ENCODE data around the gene CDH4.

Gene CDH4

GRCh38 chr20:61328911-61329558 lies 77.0 kb downstream of the CDH4 start:
- DNase-seq (ENCODE audit: low read depth in 2 of 2), result no peak

GRCh38 chr20:61330441-61330840 lies 78.4 kb downstream of the CDH4 start:
- no peak for DNase-seq (ENCODE audit: low read depth in 2 of 2)

- DNase-seq (ENCODE audit: low read depth in 2 of 2), result no peak
These were observed 79.5 kb downstream of the CDH4 start for GRCh38 chr20:61331543-61331942.

- no peak for DNase-seq (ENCODE audit: low read depth in 2 of 2)
These were observed 80.2 kb downstream of the CDH4 start for GRCh38 chr20:61332016-61332975.

GRCh38 chr20:61333484-61334108 lies 81.5 kb downstream of the CDH4 start:
- no peak for DNase-seq (ENCODE audit: low read depth in 2 of 2)

GRCh38 chr20:61340157-61340556 lies 88.1 kb downstream of the CDH4 start:
- no peak for DNase-seq (ENCODE audit: low read depth in 2 of 2)

- no peak for DNase-seq (ENCODE audit: low read depth in 2 of 2)
These were observed 89.5 kb downstream of the CDH4 start for GRCh38 chr20:61341605-61342004.

GRCh38 chr20:61343934-61344333 lies 91.9 kb downstream of the CDH4 start:
- DNase-seq (ENCODE audit: low read depth in 2 of 2), result no peak

GRCh38 chr20:61345656-61346055 lies 93.6 kb downstream of the CDH4 start:
- DNase-seq (ENCODE audit: low read depth in 2 of 2), result no peak

GRCh38 chr20:61346996-61347395 lies 94.9 kb downstream of the CDH4 start:
- no peak for DNase-seq (ENCODE audit: low read depth in 2 of 2)

GRCh38 chr20:61347443-61347842 lies 95.4 kb downstream of the CDH4 start:
- no peak for DNase-seq (ENCODE audit: low read depth in 2 of 2)

- no peak for DNase-seq (ENCODE audit: low read depth in 2 of 2)
These were observed 97.5 kb downstream of the CDH4 start for GRCh38 chr20:61349447-61350165.

GRCh38 chr20:61350500-61351250 lies 98.6 kb downstream of the CDH4 start:
- DNase-seq (ENCODE audit: low read depth in 2 of 2), result no peak

- no peak for DNase-seq (ENCODE audit: low read depth in 2 of 2)
These were observed 100.5 kb downstream of the CDH4 start for GRCh38 chr20:61352346-61353260.

- DNase-seq (ENCODE audit: low read depth in 2 of 2), result no peak
These were observed 101.4 kb downstream of the CDH4 start for GRCh38 chr20:61353261-61354000.

- DNase-seq (ENCODE audit: low read depth in 2 of 2), result no peak
These were observed 101.9 kb downstream of the CDH4 start for GRCh38 chr20:61354001-61354390.

- no peak for DNase-seq (ENCODE audit: low read depth in 2 of 2)
These were observed 102.4 kb downstream of the CDH4 start for GRCh38 chr20:61354501-61354900.

GRCh38 chr20:61354901-61355495 lies 102.9 kb downstream of the CDH4 start:
- DNase-seq (ENCODE audit: low read depth in 2 of 2), result no peak

- DNase-seq (ENCODE audit: low read depth in 2 of 2), result no peak
These were observed 103.5 kb downstream of the CDH4 start for GRCh38 chr20:61355585-61355984.
